ENCODE data around the gene DAB1.

DAB1 gene

GRCh38 chr1:57040811-57041210 lies 383.0 kb downstream of the DAB1 start:
- DNase-seq (ENCODE audit: low read depth in 1 of 2, low spot score in 1 of 2) = no peak
- no peak overlapping the region for H3K27ac ChIP-seq (replicated peaks)
- H3K4me3 ChIP-seq (replicated peaks; ENCODE audit: insufficient read depth, low read length) = no peak overlapping the region
- no peaks in the 10 kb centered on the region for H3K27me3 ChIP-seq (ENCODE audit: insufficient read depth, poor library complexity, severe bottlenecking)
- no peak for TF ChIP-seq GABPA (IDR thresholded peaks at IDR 0.05; ENCODE audit: low read depth)
- TF ChIP-seq CTCF (IDR thresholded peaks at IDR 0.05; ENCODE audit: insufficient read depth, low read length) = no peak
- no peak for TF ChIP-seq SPI1 (IDR thresholded peaks at IDR 0.05; ENCODE audit: borderline replicate concordance, low read depth)
- TF ChIP-seq, protein P1, sequence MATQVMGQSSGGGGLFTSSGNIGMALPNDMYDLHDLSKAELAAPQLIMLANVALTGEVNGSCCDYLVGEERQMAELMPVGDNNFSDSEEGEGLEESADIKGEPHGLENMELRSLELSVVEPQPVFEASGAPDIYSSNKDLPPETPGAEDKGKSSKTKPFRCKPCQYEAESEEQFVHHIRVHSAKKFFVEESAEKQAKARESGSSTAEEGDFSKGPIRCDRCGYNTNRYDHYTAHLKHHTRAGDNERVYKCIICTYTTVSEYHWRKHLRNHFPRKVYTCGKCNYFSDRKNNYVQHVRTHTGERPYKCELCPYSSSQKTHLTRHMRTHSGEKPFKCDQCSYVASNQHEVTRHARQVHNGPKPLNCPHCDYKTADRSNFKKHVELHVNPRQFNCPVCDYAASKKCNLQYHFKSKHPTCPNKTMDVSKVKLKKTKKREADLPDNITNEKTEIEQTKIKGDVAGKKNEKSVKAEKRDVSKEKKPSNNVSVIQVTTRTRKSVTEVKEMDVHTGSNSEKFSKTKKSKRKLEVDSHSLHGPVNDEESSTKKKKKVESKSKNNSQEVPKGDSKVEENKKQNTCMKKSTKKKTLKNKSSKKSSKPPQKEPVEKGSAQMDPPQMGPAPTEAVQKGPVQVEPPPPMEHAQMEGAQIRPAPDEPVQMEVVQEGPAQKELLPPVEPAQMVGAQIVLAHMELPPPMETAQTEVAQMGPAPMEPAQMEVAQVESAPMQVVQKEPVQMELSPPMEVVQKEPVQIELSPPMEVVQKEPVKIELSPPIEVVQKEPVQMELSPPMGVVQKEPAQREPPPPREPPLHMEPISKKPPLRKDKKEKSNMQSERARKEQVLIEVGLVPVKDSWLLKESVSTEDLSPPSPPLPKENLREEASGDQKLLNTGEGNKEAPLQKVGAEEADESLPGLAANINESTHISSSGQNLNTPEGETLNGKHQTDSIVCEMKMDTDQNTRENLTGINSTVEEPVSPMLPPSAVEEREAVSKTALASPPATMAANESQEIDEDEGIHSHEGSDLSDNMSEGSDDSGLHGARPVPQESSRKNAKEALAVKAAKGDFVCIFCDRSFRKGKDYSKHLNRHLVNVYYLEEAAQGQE (IDR thresholded peaks at IDR 0.05; ENCODE audit: insufficient replicate concordance, low read depth) = no peak
- TF ChIP-seq POLR2AphosphoS5 (IDR thresholded peaks at IDR 0.05; ENCODE audit: low read depth) = no peak

GRCh38 chr1:57036641-57037579 lies 386.9 kb downstream of the DAB1 start:
- DNase-seq (ENCODE audit: low read depth in 1 of 2, low spot score in 1 of 2) = no peak
- TF ChIP-seq, protein P1 (IDR thresholded peaks at IDR 0.05; ENCODE audit: insufficient replicate concordance, low read depth) = no peak
- TF ChIP-seq GABPA (IDR thresholded peaks at IDR 0.05; ENCODE audit: low read depth) (no peak), SPI1 (IDR thresholded peaks at IDR 0.05; ENCODE audit: borderline replicate concordance, low read depth) (no peak), POLR2AphosphoS5 (IDR thresholded peaks at IDR 0.05; ENCODE audit: low read depth) (no peak), CTCF (IDR thresholded peaks at IDR 0.05; ENCODE audit: insufficient read depth, low read length) (no peak)
- Histone ChIP-seq H3K27me3 (ENCODE audit: insufficient read depth, poor library complexity, severe bottlenecking) (no peaks in the 10 kb centered on the region), H3K27ac (replicated peaks) (no peak overlapping the region), H3K4me3 (replicated peaks; ENCODE audit: insufficient read depth, low read length) (no peak overlapping the region)

DNA sequence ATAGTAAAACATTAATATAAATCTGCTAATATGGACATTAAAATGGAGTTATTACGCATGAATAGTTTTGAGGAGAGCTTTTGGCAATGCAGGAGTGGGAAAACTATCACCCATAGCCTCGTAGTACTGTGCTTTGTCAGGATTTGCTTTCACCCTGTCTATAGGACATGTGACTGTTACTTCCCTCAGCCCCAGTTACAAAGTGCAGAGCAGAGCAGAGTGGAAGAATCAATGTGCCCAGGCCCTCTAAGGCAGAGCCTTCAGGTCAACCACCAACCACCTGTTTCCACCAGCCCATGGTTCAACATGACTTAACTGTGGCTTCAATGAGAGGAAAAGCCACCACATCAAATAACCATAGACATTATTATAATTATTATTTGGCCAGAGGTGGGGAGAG lies 389.1 kb downstream of the DAB1 start:
- Histone ChIP-seq H3K27ac (replicated peaks) (no peak overlapping the region), H3K27me3 (ENCODE audit: insufficient read depth, poor library complexity, severe bottlenecking) (no peaks in the 10 kb centered on the region), H3K4me3 (replicated peaks; ENCODE audit: insufficient read depth, low read length) (no peak overlapping the region)
- DNase-seq (ENCODE audit: low read depth in 1 of 2, low spot score in 1 of 2) = no peak
- no peak for TF ChIP-seq CTCF (IDR thresholded peaks at IDR 0.05; ENCODE audit: insufficient read depth, low read length)
- no peak for TF ChIP-seq GABPA (IDR thresholded peaks at IDR 0.05; ENCODE audit: low read depth)
- TF ChIP-seq SPI1 (IDR thresholded peaks at IDR 0.05; ENCODE audit: borderline replicate concordance, low read depth) = no peak
- TF ChIP-seq, protein P1 (IDR thresholded peaks at IDR 0.05; ENCODE audit: insufficient replicate concordance, low read depth) = no peak
- TF ChIP-seq POLR2AphosphoS5 (IDR thresholded peaks at IDR 0.05; ENCODE audit: low read depth) = no peak

Measured in HL-60 (cell line).